ENCODE data around the gene CSF2RB. TPM values are rescaled to one million over a fixed set of nuclear protein-coding genes. Genes with fewer than 3 reads are reported as not detected.
A peak's percentile ranks its signal among the peaks of the same experiment; 100 is the strongest.
"Not testable (repeated sequence)": the region's sequence is repeated elsewhere in the genome, so short reads cannot be mapped to it uniquely, and the experiment has no call there.

Gene CSF2RB
- total RNA-seq, 1 donor from 2014 or later: 4.9 TPM

DNA sequence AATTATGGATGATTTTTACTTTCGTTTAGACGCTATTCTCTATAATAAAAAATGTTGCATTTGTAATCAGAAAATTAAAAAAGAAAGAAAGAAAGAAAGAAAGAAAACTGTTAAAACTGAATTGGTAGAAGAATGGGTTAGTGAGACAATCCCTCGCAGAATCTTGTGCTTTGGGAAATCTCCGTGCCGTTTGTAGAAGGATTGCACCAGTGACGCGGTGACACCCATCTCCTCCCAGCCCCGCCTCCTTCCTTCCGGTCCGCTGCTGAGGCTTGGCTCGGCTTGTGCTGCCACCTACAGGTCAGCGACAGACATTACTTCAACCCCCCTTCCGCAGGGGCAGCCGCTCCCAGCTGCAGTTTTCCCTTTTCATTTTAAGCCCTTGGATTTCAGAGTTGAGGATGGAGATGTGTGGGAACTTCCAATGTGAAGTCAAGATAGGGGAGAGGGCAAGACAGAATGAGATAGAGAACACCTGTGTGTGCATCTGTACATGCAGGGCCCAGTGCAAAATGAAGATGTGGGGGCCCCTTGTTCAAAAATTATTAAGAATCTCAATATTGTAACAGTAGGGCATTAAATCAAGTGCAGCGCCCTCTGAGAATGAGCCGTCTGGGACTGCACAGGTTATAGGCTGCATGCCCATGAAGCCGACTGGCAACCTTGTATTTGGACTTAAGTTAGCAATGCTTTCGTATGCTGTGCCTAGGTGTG is 64.7 kb downstream of the CSF2RB start:
- DNase-seq (ENCODE audit: low spot score): peak; percentile 84
- intact Hi-C loops (cut with micrococcal nuclease): loop anchor here (1.0 to 5.0 kb wide), 5 partner anchors 106 to 432 kb away; no protein-coding TSS in a partner anchor
- Mint-ChIP-seq H3K9me3 (no peaks in the 10 kb centered on the region), H3K4me3 (ENCODE audit: low read depth) (peak overlapping the region; percentile 83), H3K27ac (peak overlapping the region; percentile 84), H3K4me1 (ENCODE audit: low read depth) (peaks cover 8% of the 10 kb centered on the region), H3K36me3 (ENCODE audit: low read depth) (no peaks in the 10 kb centered on the region), H3K27me3 (ENCODE audit: low read depth) (no peaks in the 10 kb centered on the region)

GRCh38 chr22:36979016-36979910 is 65.8 kb downstream of the CSF2RB start:
- intact Hi-C loops (cut with micrococcal nuclease): loop anchor here (5.0 kb wide), 2 partner anchors 107 to 218 kb away; no protein-coding TSS in a partner anchor
- H3K27me3 Mint-ChIP-seq (ENCODE audit: low read depth): no peaks in the 10 kb centered on the region
- no peaks in the 10 kb centered on the region for H3K9me3 Mint-ChIP-seq
- no peak for DNase-seq (ENCODE audit: low spot score)
- peaks cover 8% of the 10 kb centered on the region for H3K4me1 Mint-ChIP-seq (ENCODE audit: low read depth)
- H3K4me3 Mint-ChIP-seq (ENCODE audit: low read depth): no peak overlapping the region
- no peaks in the 10 kb centered on the region for H3K36me3 Mint-ChIP-seq (ENCODE audit: low read depth)
- H3K27ac Mint-ChIP-seq: no peak overlapping the region

- H3K4me1 Mint-ChIP-seq (ENCODE audit: low read depth): peaks cover 8% of the 10 kb centered on the region
- intact Hi-C loops (cut with micrococcal nuclease): no loop called here
- DNase-seq (ENCODE audit: low spot score): no peak
- no peaks in the 10 kb centered on the region for H3K27me3 Mint-ChIP-seq (ENCODE audit: low read depth)
- H3K9me3 Mint-ChIP-seq: peaks cover 11% of the 10 kb centered on the region
- peaks cover 3% of the 10 kb centered on the region for H3K36me3 Mint-ChIP-seq (ENCODE audit: low read depth)
- no peak overlapping the region for H3K27ac Mint-ChIP-seq
- H3K4me3 Mint-ChIP-seq (ENCODE audit: low read depth): no peak overlapping the region
Observed at GRCh38 chr22:36981247-36981775, 67.9 kb downstream of the CSF2RB start.

- no peak for DNase-seq (ENCODE audit: low spot score)
- Mint-ChIP-seq H3K27me3 (ENCODE audit: low read depth) (no peaks in the 10 kb centered on the region), H3K27ac (no peak overlapping the region), H3K4me3 (ENCODE audit: low read depth) (no peak overlapping the region), H3K9me3 (peaks cover 19% of the 10 kb centered on the region), H3K4me1 (ENCODE audit: low read depth) (peaks cover 8% of the 10 kb centered on the region), H3K36me3 (ENCODE audit: low read depth) (peaks cover 5% of the 10 kb centered on the region)
- intact Hi-C loops (cut with micrococcal nuclease): loop anchor here (1.0 kb wide), 1 partner anchor 200 kb away; no protein-coding TSS in a partner anchor
Observed at GRCh38 chr22:36982136-36982535, 68.7 kb downstream of the CSF2RB start.

GRCh38 chr22:36985211-36985889 is 71.9 kb downstream of the CSF2RB start:
- peaks cover 5% of the 10 kb centered on the region for H3K36me3 Mint-ChIP-seq (ENCODE audit: low read depth)
- intact Hi-C loops (cut with micrococcal nuclease): no loop called here
- H3K4me1 Mint-ChIP-seq (ENCODE audit: low read depth): no peaks in the 10 kb centered on the region
- DNase-seq (ENCODE audit: low spot score): no peak
- no peak overlapping the region for H3K4me3 Mint-ChIP-seq (ENCODE audit: low read depth)
- H3K27me3 Mint-ChIP-seq (ENCODE audit: low read depth): peaks cover 13% of the 10 kb centered on the region
- H3K27ac Mint-ChIP-seq: no peak overlapping the region
- peaks cover 20% of the 10 kb centered on the region for H3K9me3 Mint-ChIP-seq

- intact Hi-C loops (cut with micrococcal nuclease): no loop called here
- Mint-ChIP-seq H3K36me3 (ENCODE audit: low read depth) (peaks cover 5% of the 10 kb centered on the region), H3K4me3 (ENCODE audit: low read depth) (no peak overlapping the region), H3K4me1 (ENCODE audit: low read depth) (no peaks in the 10 kb centered on the region), H3K27ac (no peak overlapping the region), H3K27me3 (ENCODE audit: low read depth) (peaks cover 18% of the 10 kb centered on the region), H3K9me3 (peaks cover 20% of the 10 kb centered on the region)
- DNase-seq (ENCODE audit: low spot score): no peak
Observed at GRCh38 chr22:36986242-36986821, 72.9 kb downstream of the CSF2RB start.

- intact Hi-C loops (cut with micrococcal nuclease): no loop called here
- H3K4me3 Mint-ChIP-seq (ENCODE audit: low read depth): no peak overlapping the region
- H3K36me3 Mint-ChIP-seq (ENCODE audit: low read depth): peaks cover 5% of the 10 kb centered on the region
- peaks cover 23% of the 10 kb centered on the region for H3K27me3 Mint-ChIP-seq (ENCODE audit: low read depth)
- DNase-seq (ENCODE audit: low spot score): no peak
- H3K27ac Mint-ChIP-seq: no peak overlapping the region
- peaks cover 20% of the 10 kb centered on the region for H3K9me3 Mint-ChIP-seq
- H3K4me1 Mint-ChIP-seq (ENCODE audit: low read depth): no peaks in the 10 kb centered on the region
Observed at GRCh38 chr22:36988075-36988832, 74.8 kb downstream of the CSF2RB start.

GRCh38 chr22:36989012-36989411 is 75.6 kb downstream of the CSF2RB start:
- DNase-seq (ENCODE audit: low spot score); H3K4me1 Mint-ChIP-seq (ENCODE audit: low read depth); H3K36me3 Mint-ChIP-seq (ENCODE audit: low read depth); H3K27ac Mint-ChIP-seq; intact Hi-C loops (cut with micrococcal nuclease); H3K4me3 Mint-ChIP-seq (ENCODE audit: low read depth): not testable (repeated sequence)
- Mint-ChIP-seq H3K27me3 (ENCODE audit: low read depth) (peaks cover 24% of the 10 kb centered on the region), H3K9me3 (peaks cover 20% of the 10 kb centered on the region)

Other genes with a start within 250 kb of the CSF2RB start
- not detected in 2 replicates for gene CACNG2, start 209.9 kb upstream of the CSF2RB start, total RNA-seq
- gene IFT27, start 137.5 kb upstream of the CSF2RB start, total RNA-seq: 30.0 and 34.7 TPM in 2 replicates
- not detected in 2 replicates for gene PVALB, start 96.6 kb upstream of the CSF2RB start, total RNA-seq
- gene NCF4, start 52.6 kb upstream of the CSF2RB start, total RNA-seq: 15.7 and 18.8 TPM in 2 replicates
- gene TST, start 105.8 kb downstream of the CSF2RB start, total RNA-seq: 13.3 and 15.2 TPM in 2 replicates
- 34.9 and 36.3 TPM in 2 replicates for gene MPST, start 106.1 kb downstream of the CSF2RB start, total RNA-seq
- 70.4 and 81.9 TPM in 2 replicates for gene KCTD17, start 138.1 kb downstream of the CSF2RB start, total RNA-seq
- 9.2 and 10.2 TPM in 2 replicates for gene TMPRSS6, start 196.1 kb downstream of the CSF2RB start, total RNA-seq
- 404 and 410 TPM in 2 replicates for gene IL2RB, start 236.3 kb downstream of the CSF2RB start, total RNA-seq

All from activated T-helper 2 cell treated with anti-CD3 and anti-CD28 coated beads, Interferon-gamma antibody, Interleukin-2, Interleukin-4, amounts not matched to agents 10 μg/mL and 5 μg/mL and 100 μg/mL, durations not matched to agents 14 hours and 24 hours and 36 hours (primary cell).